Left renal pelvis (tissue), 4 donors: ENCODE data around the gene TMEM271. TPM values are rescaled to one million over a fixed set of nuclear protein-coding genes. Genes with fewer than 3 reads are reported as not detected.
A peak's percentile ranks its signal among the peaks of the same experiment; 100 is the strongest.

Source experiments
- DNase-seq, 4 donors: peaks; one replicate each; pipeline ENCODE4 v3.0.0-alpha.2; 2013; ENCODE audit warnings: low read depth in 4 of 4, low spot score in 3 of 4
- polyA plus RNA-seq, 4 donors: library from polyadenylated mRNA; unstranded; fragments of 120-200 nt; gene quantifications; one replicate each; pipeline ENCODE4 v1.2.1, GENCODE V29; 2013; ENCODE audit not compliant: insufficient read length in 4 of 4

TMEM271 gene, protein sequence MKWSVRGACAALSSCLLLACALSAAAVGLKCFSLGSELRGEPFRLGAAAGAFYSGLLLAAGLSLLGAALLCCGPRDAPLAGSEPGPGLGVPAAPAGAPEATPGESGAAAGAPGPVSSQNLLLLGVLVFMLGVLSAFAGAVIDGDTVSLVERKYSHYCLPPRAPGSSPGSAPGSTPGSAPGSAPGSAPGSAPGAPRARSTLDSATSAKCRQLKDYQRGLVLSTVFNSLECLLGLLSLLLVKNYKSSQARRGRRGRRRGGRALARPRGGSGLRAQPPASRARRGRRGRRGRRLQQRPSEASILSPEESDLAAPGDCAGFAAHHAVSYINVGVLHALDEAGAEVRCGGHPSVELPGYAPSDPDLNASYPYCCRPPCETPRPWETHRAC
- under 1 TPM in 2 of 4 donors, not detected in 2; 0.06 to 0.09 TPM for polyA plus RNA-seq

GRCh38 chr4:576245-576821 is at the start of gene TMEM271:
TMEM271 (minus strand) TSS chr4:576295; CDS start chr4:576062, 233 bp downstream.
- no peak for DNase-seq

- no peak for DNase-seq
These were observed 49.6 kb upstream of the TMEM271 start for GRCh38 chr4:625631-626161.

GRCh38 chr4:624705-625590 is 48.9 kb upstream of the TMEM271 start, which contains the start of gene PDE6B:
PDE6B (plus strand) TSS chr4:625573; CDS start chr4:625627, 54 bp downstream.
- DNase-seq, result peak in 2 of 4 donors; percentile 59 to 60

GRCh38 chr4:623914-624566 is 47.9 kb upstream of the TMEM271 start:
- DNase-seq, result no peak

DNA sequence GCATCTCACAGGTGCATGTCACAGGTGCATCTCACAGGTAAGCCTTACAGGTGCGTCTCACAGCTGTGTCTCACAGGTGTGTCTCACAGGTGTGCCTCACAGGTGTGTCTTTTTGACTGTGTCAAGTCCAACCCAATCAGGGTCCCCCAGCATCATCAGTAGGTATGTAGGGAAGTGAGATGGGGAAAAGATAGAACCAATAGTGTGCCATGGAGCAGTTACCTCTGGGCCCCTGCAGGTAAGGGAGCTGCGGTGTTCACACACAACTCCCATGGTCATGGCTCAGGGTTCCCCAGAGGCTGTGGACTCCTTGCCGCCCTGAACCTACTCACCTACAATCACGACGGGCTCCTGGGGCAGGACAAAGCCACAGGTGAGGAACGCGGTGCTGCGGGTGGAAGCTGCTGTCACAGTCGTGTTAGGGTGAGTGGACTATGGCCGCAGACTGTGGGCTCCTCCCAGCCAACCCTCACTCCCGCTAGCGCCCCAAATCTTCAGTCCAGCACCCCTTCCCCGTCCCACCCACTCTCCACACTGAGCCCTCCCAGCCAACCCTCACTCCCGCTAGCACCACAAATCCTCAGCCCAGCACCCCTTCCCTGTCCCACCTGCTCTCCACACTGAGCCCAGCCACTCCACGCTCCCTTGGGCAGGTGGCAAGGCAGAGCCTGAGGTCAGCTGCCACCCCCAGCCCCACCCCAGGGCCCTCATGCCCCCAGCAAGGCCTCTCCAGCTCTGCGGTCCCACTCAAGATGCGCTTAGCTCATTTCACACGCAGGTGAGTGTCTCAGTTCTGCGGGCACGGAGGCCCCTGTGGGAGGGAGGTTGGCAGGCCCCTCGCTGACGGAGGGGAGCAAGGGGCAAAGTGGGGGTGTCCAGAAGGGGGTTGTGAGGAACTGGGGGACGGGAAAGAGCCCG is 47.2 kb upstream of the TMEM271 start:
- no peak for DNase-seq

- no peak for DNase-seq
These were observed 46.2 kb upstream of the TMEM271 start for GRCh38 chr4:622071-622995.

DNA sequence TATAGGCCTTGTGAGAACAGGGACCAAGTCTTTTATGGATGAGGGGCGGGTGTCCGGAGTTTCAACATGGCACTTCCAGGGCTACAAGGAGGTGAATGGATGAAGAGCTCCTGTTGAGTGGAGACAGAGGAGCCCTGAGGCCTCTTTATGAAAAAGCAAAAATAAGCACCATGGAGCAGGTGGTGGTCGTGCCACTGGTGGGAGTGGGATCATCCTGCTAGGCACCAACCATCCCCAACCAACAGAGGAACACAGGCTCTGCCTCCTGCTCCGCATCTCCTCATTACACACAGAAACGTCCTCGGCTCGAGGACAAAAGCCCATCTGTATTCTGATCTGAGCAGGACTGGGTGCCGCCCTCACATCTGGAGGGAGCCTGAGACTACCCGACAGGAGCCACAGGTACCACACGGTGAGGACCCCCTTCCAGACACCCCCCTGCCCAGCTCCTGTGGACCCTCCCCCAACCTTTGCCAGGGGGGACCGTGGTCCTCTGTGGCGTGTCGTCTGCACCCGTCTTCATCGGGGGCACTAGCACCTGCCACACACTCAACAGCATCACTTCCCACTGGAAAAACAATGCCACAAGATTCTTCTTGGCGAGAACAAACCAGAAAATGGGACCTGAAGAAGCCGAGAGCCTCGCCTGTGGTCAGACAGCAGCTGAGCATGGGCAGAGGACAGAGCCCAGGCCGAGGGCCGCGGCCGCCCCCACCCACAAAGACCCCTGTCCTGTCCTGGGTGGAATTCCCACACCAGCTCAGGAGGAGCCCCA is 45.4 kb upstream of the TMEM271 start:
- DNase-seq, result no peak

- no peak for DNase-seq
These were observed 44.8 kb upstream of the TMEM271 start for GRCh38 chr4:620851-621261.

- no peak for DNase-seq
These were observed 44.1 kb upstream of the TMEM271 start for GRCh38 chr4:620201-620600.

DNA sequence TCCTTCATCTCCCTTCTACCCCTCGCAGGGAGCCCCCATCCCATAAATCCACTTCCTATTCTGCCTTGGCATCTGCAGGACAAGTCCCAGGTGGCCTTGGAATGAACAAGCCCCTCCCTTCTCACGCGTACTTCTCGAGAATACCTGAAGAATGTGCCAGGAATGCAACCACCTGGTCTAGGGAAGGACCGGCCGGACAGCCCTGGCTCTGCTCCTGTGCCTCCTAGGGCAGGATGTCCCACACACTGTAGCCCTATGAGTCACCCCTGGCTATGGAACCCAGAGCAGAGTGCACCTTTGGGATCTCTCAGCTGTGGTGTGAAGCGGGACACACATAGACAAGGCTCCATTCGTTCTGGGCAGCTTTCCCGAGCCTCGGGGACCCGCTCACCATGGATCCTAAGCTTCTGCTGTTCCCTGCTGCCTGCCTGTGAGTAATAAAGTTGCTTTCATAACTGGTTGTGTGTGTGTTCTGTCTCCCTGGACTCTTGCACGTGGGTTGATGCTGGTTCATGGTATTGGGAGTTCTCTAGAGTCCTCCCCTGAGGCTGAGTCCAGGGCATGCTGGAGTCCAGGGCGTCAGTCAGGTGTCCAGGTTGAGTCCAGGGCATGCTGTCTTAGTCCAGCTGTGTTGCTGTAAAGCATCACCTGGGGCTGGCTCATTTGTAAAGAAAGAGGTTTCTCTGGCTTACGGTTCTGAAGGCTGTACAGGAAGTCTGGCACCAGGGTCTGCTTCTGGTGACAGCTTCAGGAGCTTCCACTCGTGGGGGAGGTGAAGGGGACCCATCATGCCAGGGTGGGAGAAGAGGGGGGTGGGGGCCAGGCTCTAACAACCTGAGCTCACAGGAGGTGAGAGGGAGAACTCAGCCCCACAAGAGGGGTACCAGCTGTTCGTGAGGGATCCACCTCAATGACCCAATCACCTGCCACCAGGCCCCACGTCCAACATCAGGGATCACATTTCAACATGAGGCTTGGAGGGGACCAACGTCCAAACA is 41.8 kb upstream of the TMEM271 start:
- no peak for DNase-seq

DNA sequence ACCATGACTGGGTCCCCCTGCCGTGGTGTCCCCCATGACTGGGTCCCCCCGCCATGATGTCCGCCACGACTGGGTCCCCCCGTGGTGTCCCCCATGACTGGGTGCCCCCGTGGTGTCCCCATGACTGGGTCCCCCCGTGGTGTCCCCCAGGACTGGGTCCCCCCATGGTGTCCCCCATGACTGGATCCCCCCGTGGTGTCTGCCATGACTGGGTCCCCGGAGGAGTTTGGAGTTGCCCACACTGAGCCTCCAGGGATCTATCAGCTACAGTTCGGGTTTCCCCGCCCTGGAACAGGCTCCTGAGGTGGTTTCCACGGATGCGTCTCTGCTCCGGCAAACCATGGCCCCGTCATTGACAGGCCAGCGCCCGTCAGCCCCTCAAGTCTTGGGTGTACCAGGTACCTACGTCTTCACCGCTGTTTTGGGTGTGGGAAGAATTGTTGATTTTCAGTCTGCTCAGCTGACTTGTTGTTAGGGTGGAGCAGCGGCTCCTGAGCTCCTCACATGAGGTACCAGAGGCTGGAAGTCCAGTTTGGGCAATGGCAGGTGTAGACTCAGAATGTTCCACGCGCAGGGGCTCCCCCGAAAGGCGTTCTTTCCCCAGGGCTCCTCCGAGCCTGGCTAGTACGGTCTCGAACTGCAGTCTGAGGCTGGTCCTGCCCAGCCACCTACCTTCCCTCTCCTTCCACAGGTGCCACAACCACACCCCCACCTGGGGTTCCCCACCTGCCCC is 41.0 kb upstream of the TMEM271 start:
- DNase-seq, result no peak

- DNase-seq, result no peak
These were observed 40.0 kb upstream of the TMEM271 start for GRCh38 chr4:616091-616490.

DNA sequence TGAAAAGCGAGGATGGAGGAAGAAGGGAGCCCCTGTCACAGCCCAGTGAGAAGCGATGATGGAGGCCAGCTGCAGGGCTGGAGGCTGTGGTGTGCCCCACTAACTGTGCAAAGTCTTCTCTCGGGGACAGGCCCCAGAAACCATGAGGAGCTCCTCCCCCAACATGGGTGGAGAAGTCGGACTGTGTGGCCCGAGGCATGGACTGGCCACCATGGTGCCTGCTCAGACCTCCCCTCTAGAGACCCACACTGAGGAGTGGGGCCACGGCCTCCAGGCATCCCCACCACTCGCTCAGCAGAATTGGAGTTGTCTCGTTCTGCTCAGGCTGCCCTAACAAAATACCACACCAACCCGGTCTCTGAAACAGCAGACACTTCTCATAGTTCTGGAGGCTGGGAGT is 37.0 kb upstream of the TMEM271 start:
- DNase-seq, result no peak

- no peak for DNase-seq
These were observed 36.6 kb upstream of the TMEM271 start for GRCh38 chr4:612749-613125.

DNA sequence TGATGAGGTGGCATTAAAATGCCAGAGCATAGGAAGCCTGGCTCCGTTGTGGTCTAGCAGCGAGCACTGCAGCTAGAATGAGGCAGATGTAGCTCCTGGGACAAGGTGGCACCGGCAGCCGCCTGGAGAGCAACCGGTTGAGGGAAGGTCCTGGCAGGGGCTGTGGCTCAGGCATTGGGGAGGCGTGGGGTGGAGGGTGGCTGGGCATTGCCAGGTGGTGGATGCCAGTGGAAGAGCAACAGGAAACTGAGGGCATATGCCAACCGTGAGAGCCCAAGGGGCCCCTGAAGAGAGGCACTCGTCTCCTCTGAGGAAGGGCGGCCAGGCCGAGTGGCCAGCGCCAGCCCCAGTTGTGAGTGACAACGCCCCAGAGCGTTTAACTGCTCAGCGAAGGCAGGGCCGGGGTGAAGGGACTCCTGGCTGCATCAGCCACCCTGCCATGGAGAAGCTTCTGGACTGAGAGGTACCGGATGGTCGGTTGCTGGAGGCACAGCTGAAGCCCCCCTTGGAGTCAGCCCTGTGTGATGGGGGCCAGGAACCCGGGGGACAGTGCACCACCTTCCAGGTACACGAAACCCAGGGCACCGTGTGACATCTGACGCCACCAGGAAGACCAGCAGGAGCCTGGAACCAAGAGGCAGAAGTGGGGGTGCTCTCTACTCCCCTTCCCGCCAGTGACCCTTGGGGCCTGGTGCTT is 36.1 kb upstream of the TMEM271 start:
- no peak for DNase-seq
